ENCODE data around the gene RD3L.

The RD3L gene

DNA sequence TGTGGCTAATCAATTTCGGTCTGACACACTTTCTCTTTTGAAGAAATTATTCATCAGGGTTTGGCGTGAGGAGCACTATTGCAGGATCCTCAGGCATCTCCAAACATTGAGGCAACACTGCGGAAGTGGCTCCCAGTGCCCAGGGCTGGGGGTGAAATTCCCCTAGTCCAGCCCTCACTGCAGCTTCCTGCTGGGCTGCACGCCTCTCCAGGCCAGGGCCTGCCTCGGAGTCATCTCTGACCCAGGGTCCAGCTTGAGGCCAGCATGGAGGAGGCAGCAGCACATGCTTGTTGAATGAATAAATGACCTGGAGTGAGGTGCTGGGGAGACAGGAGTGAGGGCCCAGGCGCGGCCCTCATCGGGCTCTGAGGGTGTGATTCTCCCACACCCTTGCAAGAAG, 50.1 kb downstream of the RD3L start:
- DNase-seq, result no peak

DNA sequence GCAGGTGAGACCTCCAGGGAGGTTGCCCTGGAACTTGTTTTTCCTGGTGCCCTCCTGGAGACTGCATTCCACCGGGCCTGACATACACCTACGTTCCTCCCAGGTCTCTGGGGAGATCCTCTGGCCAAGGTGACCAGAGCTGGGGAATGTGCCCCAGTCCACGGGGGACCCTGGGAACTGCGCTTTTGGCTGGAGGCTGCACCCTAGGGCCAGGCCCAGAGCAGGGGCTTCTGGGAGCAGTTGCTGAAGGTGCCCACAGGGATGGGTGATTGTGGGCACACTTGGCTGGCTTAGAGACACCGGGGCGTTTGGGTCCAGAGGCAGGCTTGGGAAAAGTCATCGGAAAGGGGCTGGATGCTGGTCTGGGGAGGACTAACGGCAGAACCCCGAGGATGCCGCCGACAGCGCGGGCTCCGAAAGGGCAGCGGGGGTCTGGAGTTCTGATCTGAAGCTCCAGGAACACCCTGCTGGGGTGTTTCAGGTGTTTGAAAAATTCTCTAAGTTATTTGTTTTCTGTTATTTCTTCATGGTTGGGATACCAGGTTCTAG, 50.6 kb downstream of the RD3L start:
- no peak for DNase-seq

- DNase-seq, result no peak
Observed at GRCh38 chr14:103890821-103891666, 51.3 kb downstream of the RD3L start.
